DLD1 (cell line): ENCODE measurements around the gene ARHGEF17.
"Not testable (repeated sequence)": the region's sequence is repeated elsewhere in the genome, so short reads cannot be mapped to it uniquely, and the experiment has no call there.

ENCODE experiments used
- in situ Hi-C: cut with HindIII; loops from 2 replicates; pipeline ENCODE4 v1.10.0; 2017; ENCODE audit warnings: low sequenced_read_pairs

Gene ARHGEF17

DNA sequence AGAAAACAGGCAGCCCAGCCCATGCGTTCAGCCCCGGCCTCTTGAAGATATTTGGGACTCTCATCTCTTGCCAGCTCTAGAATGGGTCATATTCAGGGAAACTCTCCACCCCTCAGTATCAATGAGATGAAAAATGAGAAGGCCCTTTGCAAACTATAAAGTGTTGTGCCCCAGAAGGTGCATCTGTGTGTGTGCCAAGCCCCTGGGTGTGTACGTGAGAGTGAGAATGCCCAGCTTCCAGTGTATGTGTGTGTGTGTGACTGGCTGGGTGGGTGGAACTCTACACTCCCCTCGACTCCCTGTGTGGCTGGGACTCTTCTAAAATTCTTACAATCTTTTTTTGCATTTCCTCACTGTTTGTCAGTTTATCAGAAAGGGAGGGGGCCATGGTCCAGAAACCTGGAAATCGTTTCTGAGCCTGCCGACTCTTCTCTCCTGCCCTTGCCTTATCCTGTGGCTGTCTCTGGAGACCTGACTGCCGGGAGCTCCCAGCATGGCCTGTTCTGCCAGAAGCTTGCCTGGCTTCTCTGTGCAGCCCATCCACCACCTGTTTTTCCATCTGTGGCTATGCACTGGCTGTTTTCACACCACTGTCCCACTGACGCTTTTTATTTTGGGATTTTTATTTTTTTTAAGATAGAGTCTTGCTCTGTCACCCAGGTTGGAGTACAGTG lies 34.7 kb upstream of the ARHGEF17 start:
- in situ Hi-C loops = no loop called here

DNA sequence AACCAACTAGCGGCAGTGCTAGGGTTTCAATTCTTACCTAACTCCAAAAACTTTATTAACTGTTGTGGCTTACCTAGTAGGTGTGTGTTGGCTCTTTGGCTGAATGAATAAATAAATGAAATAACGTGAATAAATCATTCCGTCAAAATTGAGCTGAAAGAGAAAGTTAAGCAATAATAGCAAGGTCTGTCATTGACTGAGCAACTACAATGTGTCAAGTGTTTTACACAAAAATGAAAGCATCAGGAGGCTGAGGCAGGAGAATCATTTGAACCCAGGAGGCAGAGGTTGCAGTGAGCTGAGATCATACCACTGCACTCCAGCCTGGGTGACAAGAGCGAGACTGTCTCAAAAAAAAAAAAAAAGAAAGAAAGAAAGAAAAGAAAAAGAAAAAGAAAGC lies 33.9 kb upstream of the ARHGEF17 start:
- in situ Hi-C loops = not testable (repeated sequence)

DNA sequence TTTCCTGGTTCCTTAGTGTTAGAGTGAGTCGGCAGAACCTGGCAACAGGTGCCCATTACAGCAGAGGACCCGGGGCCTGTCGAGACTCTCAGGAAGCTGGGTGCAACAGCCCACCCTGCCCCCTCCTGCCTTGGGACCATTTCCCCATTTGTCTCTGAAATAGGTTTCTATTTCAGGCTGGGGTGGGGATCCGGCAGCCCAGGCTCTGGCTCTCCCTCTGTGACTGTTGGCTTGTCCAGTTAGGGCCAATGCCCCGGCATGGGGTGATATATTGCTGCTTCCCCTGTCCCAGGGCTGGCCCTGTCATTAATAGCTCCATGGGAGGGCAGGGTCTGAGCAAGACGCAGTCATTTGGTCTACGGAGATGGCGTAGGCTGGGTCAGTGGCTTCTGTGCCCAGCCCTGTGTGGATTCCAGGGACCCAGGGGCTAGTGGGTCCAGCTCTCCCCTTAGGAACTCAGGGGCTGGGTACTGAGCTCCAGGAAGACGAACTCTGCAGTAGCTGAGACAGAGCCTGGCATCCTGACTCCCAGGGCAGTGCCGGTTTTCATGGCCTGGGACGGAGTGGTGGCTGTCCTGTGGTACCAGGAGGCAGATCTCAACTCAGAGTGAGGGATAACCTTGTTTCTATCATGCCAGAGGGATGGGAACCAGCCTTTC lies 33.2 kb upstream of the ARHGEF17 start:
- in situ Hi-C loops = no loop called here

DNA sequence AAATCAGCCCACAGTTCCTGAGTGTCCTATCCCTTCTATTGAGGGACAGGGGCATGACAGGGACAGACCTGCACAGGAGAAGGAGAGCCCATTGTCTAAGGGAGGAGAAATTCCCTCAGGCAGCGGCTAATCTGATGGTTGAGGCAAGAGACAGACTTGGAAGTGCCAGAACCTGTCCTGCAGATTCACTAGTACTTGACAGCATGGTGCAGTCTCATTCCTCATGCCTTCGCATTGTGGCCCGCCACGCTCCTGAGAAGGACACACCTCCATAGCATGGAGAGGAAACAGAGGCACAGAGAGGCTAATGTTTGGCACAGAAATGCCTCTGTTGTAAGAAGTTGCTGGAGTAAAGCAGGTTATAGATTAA lies 32.7 kb upstream of the ARHGEF17 start:
- in situ Hi-C loops = no loop called here

DNA sequence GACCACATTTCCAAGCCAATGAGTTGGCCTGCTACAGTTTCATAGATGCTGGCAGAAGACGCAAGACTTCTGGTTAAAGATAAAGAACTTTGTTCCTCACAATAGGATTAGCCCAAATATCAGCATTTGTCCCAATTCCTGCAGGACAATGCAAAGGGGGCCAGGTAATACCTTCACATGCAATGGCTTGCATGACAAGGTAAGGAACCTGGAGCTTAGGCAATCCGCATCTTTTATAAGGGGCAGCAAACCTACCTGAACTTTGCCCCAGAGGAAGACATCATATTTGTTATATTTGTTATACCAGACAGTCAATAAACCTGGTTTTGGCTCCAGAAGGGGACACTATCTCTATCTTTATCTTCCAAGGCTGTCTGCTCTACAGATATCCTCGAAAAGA lies 30.6 kb upstream of the ARHGEF17 start:
- in situ Hi-C loops = no loop called here

DNA sequence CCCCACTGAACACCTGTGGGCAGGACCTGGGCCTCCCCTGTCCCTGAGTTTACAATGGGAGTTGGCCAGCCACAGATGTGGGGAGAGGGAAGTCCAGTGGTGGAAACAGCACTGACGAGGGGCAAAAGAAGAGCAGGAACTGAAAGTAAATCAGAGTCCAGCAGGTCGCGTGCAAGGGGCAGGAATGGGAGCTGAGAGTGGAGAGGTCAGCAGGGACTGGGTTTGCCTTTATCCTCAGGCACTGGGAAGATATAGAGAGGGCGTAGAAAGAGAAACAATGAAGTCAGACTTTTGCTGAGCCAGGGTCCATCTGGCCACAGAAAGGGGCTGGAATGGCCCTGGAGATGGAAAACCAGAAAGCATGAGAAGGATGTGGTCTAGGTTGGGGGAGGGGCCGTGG lies 27.4 kb upstream of the ARHGEF17 start:
- in situ Hi-C loops = no loop called here

DNA sequence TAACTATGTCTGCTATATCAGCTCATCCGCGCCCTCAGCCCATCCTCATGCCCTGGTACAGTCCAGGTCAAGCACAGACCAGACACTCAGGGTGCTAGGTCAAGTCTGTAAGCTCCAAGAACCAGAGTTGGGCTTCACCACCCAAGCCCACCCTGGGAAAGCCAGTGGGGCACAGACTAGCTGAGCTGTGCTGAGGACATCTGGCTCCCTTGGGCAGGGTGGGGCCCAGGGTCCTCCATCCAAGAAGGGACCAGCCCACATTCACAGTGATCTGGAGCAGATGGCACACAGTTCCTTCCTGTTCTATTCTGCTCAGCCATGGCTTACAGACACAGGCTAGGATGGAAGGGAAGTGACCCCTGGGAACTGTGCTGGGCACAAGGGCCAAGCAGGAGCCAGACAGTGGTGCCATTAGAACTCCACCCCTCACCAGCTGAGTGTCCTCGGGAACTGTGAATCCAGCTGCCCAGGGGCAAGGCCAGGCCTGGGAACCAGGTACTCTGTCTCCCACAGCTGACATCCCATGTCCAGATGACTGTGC lies 26.8 kb upstream of the ARHGEF17 start:
- in situ Hi-C loops = no loop called here

DNA sequence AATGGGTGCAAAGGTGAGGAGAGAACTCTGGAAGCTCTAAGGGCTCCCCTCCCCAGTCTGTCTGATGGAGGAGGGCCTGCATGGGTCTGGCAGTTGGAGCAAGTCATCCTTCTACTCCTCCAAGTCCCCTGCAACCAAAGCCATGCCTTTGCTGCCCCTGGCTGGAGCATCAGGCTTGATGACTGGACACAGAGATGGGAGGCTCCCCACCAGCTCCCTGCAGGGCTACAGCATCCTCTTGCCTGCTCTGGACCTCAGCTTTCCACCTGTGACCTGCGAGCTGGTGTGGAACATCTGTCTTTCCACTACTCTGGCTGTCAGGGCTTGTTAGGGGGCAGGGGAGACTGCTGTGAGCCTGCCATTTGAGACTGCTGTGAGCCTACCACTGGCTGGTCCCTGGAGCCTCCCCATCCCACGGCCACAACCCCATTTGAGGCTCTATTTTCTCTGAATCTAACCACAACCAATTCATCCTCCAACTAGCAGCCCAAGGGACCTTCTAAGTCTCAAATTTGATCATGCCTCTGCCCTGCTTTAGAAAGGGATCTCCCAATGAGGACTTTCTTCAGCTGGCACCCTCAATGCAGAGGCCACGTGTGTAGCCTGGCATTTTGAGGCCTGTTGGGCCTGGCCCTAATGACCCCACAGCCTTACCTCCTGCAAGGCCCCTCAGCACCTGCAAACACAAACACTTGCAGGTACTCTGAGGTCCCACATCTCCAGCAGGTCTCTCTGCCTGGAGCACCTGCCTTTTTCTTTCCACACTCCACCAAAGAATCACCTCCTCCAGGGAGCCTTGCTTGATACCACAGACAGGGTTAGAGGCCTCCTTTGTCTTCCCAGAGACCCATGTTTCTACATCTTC lies 26.0 kb upstream of the ARHGEF17 start:
- in situ Hi-C loops = no loop called here

DNA sequence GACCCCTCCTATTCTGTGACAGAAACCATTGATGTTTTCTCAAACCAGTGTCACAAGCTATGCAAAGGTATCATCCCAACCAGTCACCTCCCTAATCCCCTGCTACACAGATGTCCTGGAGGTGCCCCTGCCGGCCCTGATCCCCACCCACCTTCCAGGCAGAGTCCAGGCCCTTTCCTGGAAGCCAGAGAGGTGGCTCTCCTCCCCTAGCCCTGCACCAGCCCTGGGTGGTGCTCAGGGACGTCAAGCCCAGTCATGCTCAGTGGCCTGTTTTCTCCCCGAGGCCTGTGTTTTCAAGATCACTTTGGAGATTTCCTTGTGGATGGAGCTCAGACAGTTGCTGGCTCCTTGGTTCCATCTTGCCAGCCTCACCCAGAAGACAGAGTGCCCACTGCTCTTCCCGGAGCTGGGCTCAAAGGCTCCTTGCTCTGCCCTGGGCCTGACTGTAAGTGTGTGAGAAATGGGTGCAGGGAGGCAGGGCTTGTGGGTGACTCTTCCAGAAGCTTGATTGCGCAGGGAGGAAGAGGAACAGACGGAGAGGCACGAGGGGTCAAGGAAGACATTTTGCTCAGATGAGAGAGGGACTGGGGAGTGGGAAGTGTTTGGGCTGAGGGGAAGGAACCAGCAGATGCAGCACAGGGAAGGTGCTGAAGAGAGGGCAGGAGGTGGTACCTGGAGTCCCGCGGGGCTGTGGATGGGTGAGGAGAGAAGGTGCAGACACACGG lies 24.6 kb upstream of the ARHGEF17 start:
- in situ Hi-C loops = no loop called here

DNA sequence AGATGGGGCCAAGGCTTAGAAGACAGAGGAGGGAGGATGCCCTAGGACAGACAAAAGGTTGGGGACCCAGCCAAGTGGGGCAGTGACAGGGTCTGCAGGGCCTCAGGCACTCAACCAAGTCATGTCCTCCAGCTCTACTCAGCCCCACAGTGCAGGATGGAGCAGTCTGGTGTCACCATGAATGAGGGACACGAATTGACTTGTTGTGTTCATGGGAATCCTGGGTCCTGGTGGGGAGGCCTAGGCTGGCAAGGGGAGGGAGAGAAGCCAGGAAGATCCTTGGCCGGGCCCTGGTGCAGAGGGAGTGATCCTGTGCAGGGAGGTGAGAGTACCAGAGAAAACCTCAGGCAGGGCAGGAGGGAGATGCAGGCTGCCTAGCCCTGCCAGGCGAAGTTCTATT lies 24.0 kb upstream of the ARHGEF17 start:
- in situ Hi-C loops = no loop called here

DNA sequence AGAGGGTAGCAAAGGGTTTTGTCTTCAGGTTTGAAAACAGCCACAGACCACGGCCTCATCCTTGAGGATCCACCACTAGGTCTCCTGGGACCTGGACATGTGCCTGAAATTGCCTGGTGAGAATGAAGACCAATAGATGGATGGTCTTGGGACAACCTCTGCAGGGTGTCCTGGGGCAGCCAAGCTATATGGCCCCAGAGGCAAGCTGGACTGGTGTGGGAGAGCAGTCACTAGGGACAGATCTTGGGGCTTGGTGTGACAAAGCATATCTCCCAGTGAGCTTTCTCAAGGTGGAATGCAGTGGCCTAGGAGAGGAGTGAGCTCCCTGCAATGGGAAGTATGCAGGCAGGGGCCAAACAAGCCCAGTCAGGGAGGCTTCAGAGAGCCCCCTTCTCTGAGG lies 22.4 kb upstream of the ARHGEF17 start:
- in situ Hi-C loops = no loop called here

DNA sequence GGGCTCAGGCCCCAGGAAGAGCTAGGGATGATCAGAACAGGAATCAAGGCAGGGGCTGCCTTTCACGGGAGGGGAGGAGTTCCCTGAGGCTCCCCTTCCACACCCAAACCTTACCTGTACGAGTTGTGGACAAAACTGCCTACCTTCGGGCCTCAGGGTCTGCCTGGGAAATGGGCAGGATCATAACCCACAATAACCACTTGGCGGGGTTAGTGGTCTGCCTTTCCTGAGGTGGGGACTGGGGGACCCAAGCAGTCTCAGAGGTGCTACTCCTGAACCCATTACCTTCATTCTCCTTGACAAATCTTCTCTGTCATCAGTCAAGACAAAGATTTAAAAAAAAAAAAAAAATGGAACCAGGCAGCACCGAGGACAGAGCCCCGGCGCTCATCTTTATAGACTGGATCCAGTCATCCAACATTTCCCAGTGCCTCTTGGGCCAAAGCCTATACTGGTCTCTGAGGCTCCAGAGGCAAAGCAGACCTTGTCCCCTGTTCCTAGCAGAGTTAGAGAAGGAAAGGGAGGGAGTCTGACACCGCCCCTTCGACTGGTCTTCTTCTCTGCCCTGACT lies 21.8 kb upstream of the ARHGEF17 start:
- in situ Hi-C loops = no loop called here

DNA sequence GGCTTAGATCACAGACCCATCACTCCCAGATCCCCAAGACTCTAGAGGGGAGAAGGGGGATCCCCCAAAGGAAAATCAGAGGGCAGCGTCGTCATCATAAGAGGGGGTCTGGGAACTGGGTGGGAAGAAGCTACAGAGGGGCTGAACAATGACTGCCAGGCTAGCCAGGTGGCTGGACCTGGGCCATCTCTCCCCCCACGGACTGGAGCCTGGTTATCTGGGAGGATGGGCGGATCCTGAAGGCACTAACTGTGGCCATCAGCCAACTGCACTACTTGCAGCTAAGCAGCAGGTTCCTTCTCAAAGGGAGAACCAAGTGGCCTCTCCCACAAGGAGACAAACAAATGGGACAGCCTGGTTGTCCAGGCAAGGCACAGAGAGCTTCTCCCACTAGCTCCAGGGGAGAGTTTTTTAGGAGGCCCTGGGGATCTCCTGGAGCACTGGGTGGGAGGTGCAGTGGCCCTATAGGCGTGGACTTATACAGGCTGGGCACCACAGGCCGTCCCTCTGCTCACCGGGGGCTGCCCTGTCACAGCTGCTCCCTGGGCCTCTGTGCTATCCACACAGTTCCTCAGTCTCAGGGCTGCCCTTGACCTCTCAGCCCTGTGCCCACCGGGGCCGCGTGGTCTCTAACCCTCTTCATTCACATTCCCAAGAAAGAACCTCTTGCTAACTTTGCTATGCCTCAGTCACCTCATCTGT lies 20.5 kb upstream of the ARHGEF17 start:
- in situ Hi-C loops = no loop called here

DNA sequence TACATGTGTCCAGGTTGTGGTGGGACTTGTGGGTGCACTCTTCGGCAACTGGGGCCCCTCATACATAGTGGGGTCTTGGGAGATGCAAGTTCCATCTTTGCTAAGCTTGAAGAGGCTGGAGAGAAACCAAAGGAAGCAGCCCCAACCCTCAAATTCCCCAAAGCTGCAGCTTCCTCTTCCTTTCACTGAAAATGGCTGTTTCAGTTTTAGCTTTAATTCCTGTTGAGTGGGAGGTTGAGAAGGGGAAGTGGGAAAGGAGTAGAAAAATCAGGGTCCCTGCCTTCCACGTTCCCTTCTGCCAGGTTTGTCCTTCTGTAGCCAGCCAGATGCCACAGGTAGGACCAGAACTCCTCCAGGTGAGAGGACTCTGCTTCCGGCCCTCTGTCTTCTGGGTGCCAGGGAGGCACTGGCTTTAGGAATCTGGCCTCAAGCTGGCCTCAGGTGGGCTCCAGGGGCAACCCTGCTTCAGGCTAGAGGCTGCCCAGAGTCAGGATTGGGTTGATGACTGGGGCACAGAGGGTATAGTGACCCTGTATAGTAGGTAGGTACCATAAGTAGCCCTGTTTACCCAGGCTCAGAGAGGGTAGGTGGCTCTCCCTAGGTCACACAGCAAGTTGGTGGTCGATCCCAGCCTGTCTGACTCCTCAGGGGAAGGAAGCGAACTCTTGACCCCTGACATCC lies 19.7 kb upstream of the ARHGEF17 start:
- in situ Hi-C loops = no loop called here

DNA sequence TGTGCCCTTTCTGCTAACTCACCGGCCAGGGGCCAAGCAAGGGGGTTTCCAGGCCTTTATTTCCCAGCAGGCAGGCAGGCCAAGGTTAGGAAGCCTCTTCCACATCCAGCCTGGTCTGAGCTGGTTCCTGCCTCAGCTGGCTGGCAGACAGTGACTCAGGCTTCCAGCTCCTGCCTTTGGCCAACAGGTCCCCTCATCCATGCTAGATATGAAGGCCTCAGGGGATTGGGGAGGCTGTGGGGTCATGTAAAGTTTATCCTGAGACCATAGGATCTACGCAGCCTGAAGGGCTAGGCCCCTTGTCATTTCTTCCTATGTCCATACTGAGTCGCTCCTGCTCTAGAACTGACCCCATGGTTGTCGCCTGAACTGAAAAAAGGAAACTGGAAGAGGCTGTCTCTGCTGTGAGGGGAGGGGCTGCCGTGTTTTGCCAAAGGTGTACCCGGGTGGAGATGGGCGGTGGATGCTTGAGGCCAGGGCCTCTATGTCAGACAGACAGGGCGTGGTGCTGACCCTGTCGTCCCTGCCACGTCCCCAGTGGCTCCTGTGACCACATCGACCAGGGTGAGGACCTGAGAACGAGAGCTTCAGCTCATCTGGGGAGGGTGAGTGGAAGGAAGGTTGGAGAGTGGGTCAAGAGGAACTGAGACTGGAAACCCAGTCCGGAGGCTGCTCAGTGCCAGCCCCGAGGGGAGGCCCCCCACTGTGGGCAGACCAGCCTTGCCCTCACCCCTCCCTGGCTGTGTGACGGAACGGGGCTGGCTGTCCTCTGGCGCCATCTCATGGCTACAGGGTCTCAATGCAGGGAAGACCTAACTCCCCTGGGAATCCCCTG lies 19.0 kb upstream of the ARHGEF17 start:
- in situ Hi-C loops = no loop called here

DNA sequence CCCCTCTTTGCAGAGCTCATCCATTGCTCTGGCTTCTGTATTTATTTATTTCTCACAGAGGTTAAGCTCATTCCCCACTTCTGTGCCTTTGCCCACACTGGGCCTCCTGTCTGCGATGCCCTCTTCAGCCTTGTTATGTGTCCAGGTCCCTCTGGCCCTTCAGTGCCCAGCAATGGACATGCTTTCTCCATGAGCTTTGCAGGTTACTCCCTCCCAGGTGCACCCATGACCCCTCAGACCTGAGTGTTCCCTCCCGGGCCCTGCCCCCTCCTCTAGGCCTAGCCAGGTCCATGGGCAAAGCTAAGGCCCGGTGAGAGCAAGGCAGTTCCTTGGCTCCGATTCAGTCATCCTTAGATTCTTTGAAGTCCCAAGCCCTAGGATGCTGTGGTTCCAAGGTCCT lies 17.5 kb upstream of the ARHGEF17 start:
- in situ Hi-C loops = no loop called here

DNA sequence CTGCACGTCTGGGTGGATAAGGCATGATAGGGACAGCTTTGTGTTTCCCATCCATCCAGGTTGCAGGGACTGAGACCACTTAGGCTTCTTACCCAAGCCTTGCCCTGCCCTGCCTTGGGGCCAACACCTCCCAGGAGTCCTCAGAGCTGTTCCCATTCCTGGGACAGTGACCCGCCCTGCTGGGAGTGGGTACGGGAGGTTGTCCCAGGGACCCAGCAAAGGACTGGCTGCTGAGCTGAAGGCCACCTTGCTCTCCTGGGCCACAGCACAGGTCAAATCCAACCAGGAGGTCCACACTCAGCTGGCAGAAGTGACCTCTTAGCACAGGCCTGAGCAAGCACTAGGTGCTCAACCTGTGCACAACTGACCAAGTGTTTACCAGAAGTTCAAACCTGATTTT lies 16.9 kb upstream of the ARHGEF17 start:
- in situ Hi-C loops = no loop called here

DNA sequence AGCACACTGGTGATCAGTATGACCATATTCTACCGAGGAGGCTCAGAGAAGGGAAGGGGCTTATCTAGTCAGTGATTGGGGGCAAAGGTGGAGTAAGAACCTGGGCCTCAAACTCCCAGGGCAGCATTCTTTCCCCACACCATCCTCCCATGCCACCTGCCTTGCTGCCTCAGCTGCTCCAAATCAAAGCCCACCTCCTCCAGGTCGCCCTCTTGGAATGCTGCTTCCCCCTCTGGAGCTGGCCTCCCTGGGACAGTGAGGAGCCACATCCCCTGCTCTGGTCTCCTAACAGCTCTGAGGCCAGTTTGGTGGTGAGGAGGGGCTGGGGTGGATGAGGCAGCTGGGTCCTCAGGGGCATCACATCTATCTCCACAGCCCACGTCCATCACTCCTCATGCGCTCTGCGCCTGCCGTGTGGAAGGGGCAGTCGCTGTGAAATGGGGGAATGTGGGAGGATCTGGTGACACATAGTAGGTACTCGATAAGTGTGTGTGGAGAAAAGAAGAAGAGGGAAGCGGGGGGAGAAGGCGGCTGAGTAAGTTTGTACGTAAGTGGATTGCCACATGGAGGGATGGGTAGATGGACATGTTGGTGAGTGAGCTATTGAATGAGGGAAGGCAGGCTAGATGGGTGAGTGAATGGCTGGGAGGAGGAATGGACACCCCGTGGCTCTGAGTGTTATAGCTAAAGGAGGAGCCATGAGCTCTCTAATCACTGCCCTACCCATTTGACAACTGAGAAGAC lies 16.1 kb upstream of the ARHGEF17 start:
- in situ Hi-C loops = no loop called here
